ENCODE measurements around the gene TRABD2A.

TRABD2A gene

GRCh38 chr2:84901593-84902120, 20.8 kb upstream of the TRABD2A start:
- DNase-seq (no peak), ATAC-seq (ENCODE audit: insufficient read depth, low read depth) (no peak)
- peaks cover 6% of the 10 kb centered on the region; the same call in 1 of the 2 replicates for H4K20me1 ChIP-seq (ENCODE audit: insufficient read depth, low read length)
- H3K4me2 ChIP-seq (ENCODE audit: insufficient read depth, low read length) = no peak overlapping the region
- H3K27ac ChIP-seq (ENCODE audit: low read length) = no peak overlapping the region
- H3K9ac ChIP-seq (ENCODE audit: low read depth, low read length) = no peak overlapping the region
- H3K9me3 ChIP-seq (ENCODE audit: insufficient read depth, low read length, severe bottlenecking) = no peaks in the 10 kb centered on the region
- peaks cover 11% of the 10 kb centered on the region for H3K36me3 ChIP-seq (ENCODE audit: insufficient read depth, low read length)
- TF ChIP-seq CTCF (IDR thresholded peaks at IDR 0.05; ENCODE audit: borderline replicate concordance, extremely low read depth, low read length, poor library complexity, severe bottlenecking) (no peak), EZH2 (IDR thresholded peaks at IDR 0.05; ENCODE audit: borderline replicate concordance, low read depth, low read length, severe bottlenecking) (no peak)
- peaks cover 32% of the 10 kb centered on the region for H3K4me1 ChIP-seq (ENCODE audit: insufficient read depth, low read length)
- no peak overlapping the region for H2AFZ ChIP-seq (ENCODE audit: low read depth, low read length)
- H3K27me3 ChIP-seq (ENCODE audit: insufficient read depth, low read length, poor library complexity) = no peaks in the 10 kb centered on the region
- peaks cover 11% of the 10 kb centered on the region for H3K79me2 ChIP-seq (ENCODE audit: insufficient read depth, low read length)
- no peak overlapping the region for H3K4me3 ChIP-seq (ENCODE audit: low read depth in 1 of 2, low read length in 2 of 2)

- no peak for ATAC-seq (ENCODE audit: insufficient read depth, low read depth)
- H3K4me1 ChIP-seq (ENCODE audit: insufficient read depth, low read length) = peaks cover 28% of the 10 kb centered on the region
Observed at GRCh38 chr2:84900971-84901370, 20.1 kb upstream of the TRABD2A start.

GRCh38 chr2:84899304-84900204, 18.7 kb upstream of the TRABD2A start:
- no peaks in the 10 kb centered on the region for H4K20me1 ChIP-seq (ENCODE audit: insufficient read depth, low read length)
- TF ChIP-seq CTCF (IDR thresholded peaks at IDR 0.05; ENCODE audit: borderline replicate concordance, extremely low read depth, low read length, poor library complexity, severe bottlenecking) (no peak), EZH2 (IDR thresholded peaks at IDR 0.05; ENCODE audit: borderline replicate concordance, low read depth, low read length, severe bottlenecking) (no peak)
- no peak overlapping the region for H3K4me3 ChIP-seq (ENCODE audit: low read depth in 1 of 2, low read length in 2 of 2)
- DNase-seq (no peak), ATAC-seq (ENCODE audit: insufficient read depth, low read depth) (no peak)
- H3K27ac ChIP-seq (ENCODE audit: low read length) = no peak overlapping the region
- no peaks in the 10 kb centered on the region for H3K9me3 ChIP-seq (ENCODE audit: insufficient read depth, low read length, severe bottlenecking)
- H2AFZ ChIP-seq (ENCODE audit: low read depth, low read length) = no peak overlapping the region
- H3K4me2 ChIP-seq (ENCODE audit: insufficient read depth, low read length) = no peak overlapping the region
- no peaks in the 10 kb centered on the region for H3K79me2 ChIP-seq (ENCODE audit: insufficient read depth, low read length)
- H3K27me3 ChIP-seq (ENCODE audit: insufficient read depth, low read length, poor library complexity) = no peaks in the 10 kb centered on the region
- H3K4me1 ChIP-seq (ENCODE audit: insufficient read depth, low read length) = peaks cover 29% of the 10 kb centered on the region
- no peaks in the 10 kb centered on the region for H3K36me3 ChIP-seq (ENCODE audit: insufficient read depth, low read length)
- H3K9ac ChIP-seq (ENCODE audit: low read depth, low read length) = no peak overlapping the region

More at GRCh38 chr2:84900971-84901370, 20.1 kb upstream of the TRABD2A start:
- H3K27ac ChIP-seq (ENCODE audit: low read length) = no peak overlapping the region
- no peak for DNase-seq
- no peak overlapping the region for H2AFZ ChIP-seq (ENCODE audit: low read depth, low read length)
- H3K9ac ChIP-seq (ENCODE audit: low read depth, low read length) = no peak overlapping the region
- H3K4me3 ChIP-seq (ENCODE audit: low read depth in 1 of 2, low read length in 2 of 2) = no peak overlapping the region
- H3K79me2 ChIP-seq (ENCODE audit: insufficient read depth, low read length) = peaks cover 5% of the 10 kb centered on the region
- no peaks in the 10 kb centered on the region for H4K20me1 ChIP-seq (ENCODE audit: insufficient read depth, low read length)
- H3K27me3 ChIP-seq (ENCODE audit: insufficient read depth, low read length, poor library complexity) = no peaks in the 10 kb centered on the region
- H3K36me3 ChIP-seq (ENCODE audit: insufficient read depth, low read length) = peaks cover 4% of the 10 kb centered on the region; the same call in 1 of the 2 replicates
- TF ChIP-seq CTCF (IDR thresholded peaks at IDR 0.05; ENCODE audit: borderline replicate concordance, extremely low read depth, low read length, poor library complexity, severe bottlenecking) (no peak), EZH2 (IDR thresholded peaks at IDR 0.05; ENCODE audit: borderline replicate concordance, low read depth, low read length, severe bottlenecking) (no peak)
- no peak overlapping the region for H3K4me2 ChIP-seq (ENCODE audit: insufficient read depth, low read length)
- H3K9me3 ChIP-seq (ENCODE audit: insufficient read depth, low read length, severe bottlenecking) = no peaks in the 10 kb centered on the region

Data from DND-41 (cell line).